HepG2 (cell line): ENCODE results near the gene CACNG7. TPM values are rescaled to one million over a fixed set of nuclear protein-coding genes. Genes with fewer than 3 reads are reported as not detected.

Experiments used
- BHLHE40 ChIP-seq: IDR thresholded peaks from 2 replicates; pipeline ENCODE4 v1.6.1; 2011; ENCODE audit warnings: low read length, improper control_type of control experiment
- HDAC2 ChIP-seq: sonication (generic); formaldehyde crosslinking; IDR thresholded peaks from 2 replicates; pipeline ENCODE4 v1.4.0; 2020; ENCODE audit warnings: missing genetic modification reagents
- HDAC6 ChIP-seq: fragments of 200-600 bp; sonication (generic); IDR thresholded peaks from 2 replicates; pipeline ENCODE4 v1.7.0; 2017; ENCODE audit warnings: mild to moderate bottlenecking, antibody characterized with exemption, low read length, low read depth
- KIAA2018 ChIP-seq: sonication (generic); formaldehyde crosslinking; IDR thresholded peaks from 2 replicates; pipeline ENCODE4 v1.5.0; 2020; ENCODE audit warnings: mild to moderate bottlenecking, missing genetic modification reagents, borderline replicate concordance
- KLF12 ChIP-seq: sonication (generic); formaldehyde crosslinking; IDR thresholded peaks from 2 replicates; pipeline ENCODE4 v1.4.0; 2020; ENCODE audit warnings: missing genetic modification reagents, borderline replicate concordance
- PCBP2 ChIP-seq: fragments of 200-400 bp; formaldehyde crosslinking; optimal IDR thresholded peaks from 2 replicates; pipeline ENCODE3; 2018; ENCODE audit warnings: low read length, low read depth; ENCODE audit not compliant: poor library complexity, severe bottlenecking
- TAF1 ChIP-seq: sonication (generic); formaldehyde crosslinking; IDR thresholded peaks from 2 replicates; pipeline ENCODE4 v1.4.0; 2020; ENCODE audit warnings: missing genetic modification reagents
- ZFP91 ChIP-seq: sonication (generic); formaldehyde crosslinking; IDR thresholded peaks from 2 replicates; pipeline ENCODE4 v1.9.0; 2022; ENCODE audit warnings: missing genetic modification reagents, mild to moderate bottlenecking, borderline replicate concordance
- ZNF20 ChIP-seq: sonication (generic); formaldehyde crosslinking; IDR thresholded peaks from 2 replicates; pipeline ENCODE4 v1.4.0; 2020; ENCODE audit warnings: mild to moderate bottlenecking, moderate library complexity, missing genetic modification reagents
- ZNF251 ChIP-seq: sonication (generic); formaldehyde crosslinking; IDR thresholded peaks from 2 replicates; pipeline ENCODE4 v1.9.0; 2021; ENCODE audit warnings: mild to moderate bottlenecking, missing genetic modification reagents
- ZNF274 ChIP-seq: sonication (generic); formaldehyde crosslinking; IDR thresholded peaks from 2 replicates; pipeline ENCODE4 v1.5.1; 2020; ENCODE audit warnings: mild to moderate bottlenecking, missing genetic modification reagents
- ZNF644 ChIP-seq: IDR thresholded peaks from 2 replicates; pipeline ENCODE4 v1.6.1; 2016; ENCODE audit warnings: low read depth
- polyA plus RNA-seq, 8 experiments: library from polyadenylated mRNA; depleted of rRNA in 3 of 8; stranded (reverse) in 7 of 8; unstranded in 1 of 8; fragments of >200 nt; fragmentation: Illumina TruSeq in 4 of 8; extraction: Trizol in 4 of 8; gene quantifications; 2 replicates each; pipeline versions ENCODE4 v1.2.1 to v1.2.3, GENCODE V29; 2011 to 2016; ENCODE audit warnings: low read depth in 4 of 8, missing spikeins in 1 of 8, mixed read lengths in 1 of 8; ENCODE audit not compliant: insufficient read depth in 1 of 8
- total RNA-seq, 5 experiments: library from RNA; depleted of rRNA; stranded (reverse); fragments of >200 nt; fragmentation: Illumina TruSeq; extraction: Trizol; gene quantifications; 2 replicates each; pipeline ENCODE4 v1.2.3, GENCODE V29; 2016; ENCODE audit warnings: low read depth in 1 of 5

CACNG7 gene
- total and polyA plus RNA-seq, 2 of the 13 experiments (the other 11 are each of a cell fraction or from before 2014, with no cell fraction given), result not detected

GRCh38 chr19:53892981-53893325 is 16.1 kb upstream of the CACNG7 start (continued):
- TF ChIP-seq KIAA2018 (CRISPR knock-in tag) (no peak), ZFP91 (CRISPR knock-in tag) (no peak), ZNF644 (no peak), HDAC6 (no peak), BHLHE40 (no peak), ZNF274 (no peak), PCBP2 (no peak), ZNF251 (CRISPR knock-in tag) (no peak), HDAC2 (no peak), KLF12 (CRISPR knock-in tag) (no peak), TAF1 (no peak), ZNF20 (CRISPR knock-in tag) (no peak)
